Measurements from ENCODE around the gene FTO. TPM values are rescaled to one million over a fixed set of nuclear protein-coding genes. Genes with fewer than 3 reads are reported as not detected.
A peak's percentile ranks its signal among the peaks of the same experiment; 100 is the strongest.
"Not testable (repeated sequence)": the region's sequence is repeated elsewhere in the genome, so short reads cannot be mapped to it uniquely, and the experiment has no call there.

The FTO gene
- polyA plus RNA-seq = 100 to 1,000 TPM in 1 of 3 donors, 10 to 100 TPM in 2; 61.3 to 106 (median 65.1) TPM

DNA sequence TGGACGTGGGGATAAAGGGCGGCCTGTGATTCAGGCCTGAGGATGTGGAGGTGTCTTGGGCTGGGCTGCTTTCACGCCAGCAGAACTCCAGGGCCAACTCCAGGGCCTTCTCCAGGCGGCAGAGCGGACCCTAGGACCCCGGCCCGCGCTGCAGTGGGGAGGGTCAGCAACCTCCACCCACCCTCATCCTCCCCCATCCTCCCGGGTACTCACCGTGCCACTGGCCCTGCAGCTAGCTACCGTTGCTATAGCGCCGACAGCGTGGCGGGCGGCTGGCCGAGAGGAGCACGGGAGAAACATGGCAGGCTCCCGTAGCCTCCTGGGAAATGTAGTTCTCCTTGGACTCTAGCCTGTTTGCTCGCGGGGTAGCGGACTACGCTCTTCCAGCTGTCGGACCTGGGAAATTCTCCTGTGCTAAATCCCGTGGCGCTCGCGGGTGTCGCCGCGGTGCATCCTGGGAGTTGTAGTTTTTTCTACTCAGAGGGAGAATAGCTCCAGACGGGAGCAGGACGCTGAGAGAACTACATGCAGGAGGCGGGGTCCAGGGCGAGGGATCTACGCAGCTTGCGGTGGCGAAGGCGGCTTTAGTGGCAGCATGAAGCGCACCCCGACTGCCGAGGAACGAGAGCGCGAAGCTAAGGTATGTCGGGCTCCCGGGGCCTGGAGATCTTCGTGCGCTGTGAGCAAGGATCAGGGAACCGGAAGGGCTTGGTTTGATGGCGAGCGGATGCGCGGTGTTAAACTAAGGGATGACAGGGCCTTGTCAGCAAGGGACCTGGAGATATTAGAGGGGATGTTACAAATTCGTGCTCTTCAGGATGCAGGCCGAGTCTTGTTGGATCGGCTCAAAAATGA, at the start of gene FTO, which contains the start of gene RPGRIP1L:
Gene FTO (plus strand): TSS at position 567 of the 855 bp plus-strand sequence.
Gene RPGRIP1L (minus strand): TSS at position 270 of the 855 bp plus-strand sequence. CDS start 3,136 bp downstream, outside the sequence.
- DNase-seq = peak; percentile 89 to 92 (median 91)
- peak within 1 kb of the TSS; percentile 92 to 100 (median 95) for H3K4me3 Mint-ChIP-seq

DNA sequence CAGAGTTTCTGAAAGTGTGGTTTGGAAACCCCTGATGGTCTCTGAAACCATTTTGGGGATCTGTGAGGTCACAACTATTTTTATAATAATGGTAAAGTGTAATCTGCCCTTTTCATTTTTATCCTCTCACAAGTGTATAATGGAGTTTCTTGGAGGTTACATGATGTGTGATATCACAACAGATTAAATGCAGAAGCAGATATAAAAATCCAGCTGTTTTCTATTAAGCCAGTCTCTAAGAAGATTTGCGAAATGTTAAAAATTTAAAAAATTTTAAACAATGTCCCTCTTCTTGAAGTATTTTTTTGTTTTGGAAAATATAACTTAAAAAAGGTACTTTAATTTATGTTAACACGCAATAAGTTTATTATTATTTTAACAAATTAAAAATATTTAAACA, 49.0 kb upstream of the FTO start:
- Mint-ChIP-seq H3K27ac (no peak overlapping the region), H3K36me3 (peaks cover 12 to 17% (median 12%) of the 10 kb centered on the region in 3 donors), H3K27me3 (ENCODE audit: low read depth in 3 of 3) (peaks cover 0 to 2% (median 0%) of the 10 kb centered on the region in 3 donors), H3K4me3 (no peak overlapping the region), H3K4me1 (no peaks in the 10 kb centered on the region), H3K9me3 (no peaks in the 10 kb centered on the region)
- DNase-seq = no peak

More for the DNA sequence above, at the start of gene FTO, which contains the start of gene RPGRIP1L:
- Mint-ChIP-seq H3K36me3 (peaks cover 0 to 2% (median 0%) of the 10 kb centered on the region in 3 donors), H3K27ac (peak within 1 kb of the TSS; percentile 89 to 97 (median 92)), H3K27me3 (ENCODE audit: low read depth in 3 of 3) (peaks cover 0 to 5% (median 0%) of the 10 kb centered on the region in 3 donors), H3K4me1 (peaks cover 20 to 29% of the 10 kb centered on the region in 2 donors), H3K9me3 (peaks cover 0 to 3% (median 0%) of the 10 kb centered on the region in 6 donors)

- Mint-ChIP-seq H3K36me3 (peaks cover 0 to 3% (median 0%) of the 10 kb centered on the region in 3 donors), H3K9me3 (no peaks in the 10 kb centered on the region), H3K4me3 (no peak overlapping the region)
These were observed 41.9 kb upstream of the FTO start for GRCh38 chr16:53662072-53662471.

GRCh38 chr16:53664724-53665345, 39.1 kb upstream of the FTO start:
- no peak for DNase-seq
- Mint-ChIP-seq H3K27ac (no peak overlapping the region), H3K4me1 (no peaks in the 10 kb centered on the region), H3K9me3 (no peaks in the 10 kb centered on the region), H3K4me3 (no peak overlapping the region), H3K27me3 (ENCODE audit: low read depth in 3 of 3) (no peaks in the 10 kb centered on the region), H3K36me3 (no peaks in the 10 kb centered on the region)

More at GRCh38 chr16:53662072-53662471, 41.9 kb upstream of the FTO start:
- H3K27me3 Mint-ChIP-seq (ENCODE audit: low read depth in 3 of 3) = no peaks in the 10 kb centered on the region
- no peak overlapping the region for H3K27ac Mint-ChIP-seq
- no peak for DNase-seq
- no peaks in the 10 kb centered on the region for H3K4me1 Mint-ChIP-seq

DNA sequence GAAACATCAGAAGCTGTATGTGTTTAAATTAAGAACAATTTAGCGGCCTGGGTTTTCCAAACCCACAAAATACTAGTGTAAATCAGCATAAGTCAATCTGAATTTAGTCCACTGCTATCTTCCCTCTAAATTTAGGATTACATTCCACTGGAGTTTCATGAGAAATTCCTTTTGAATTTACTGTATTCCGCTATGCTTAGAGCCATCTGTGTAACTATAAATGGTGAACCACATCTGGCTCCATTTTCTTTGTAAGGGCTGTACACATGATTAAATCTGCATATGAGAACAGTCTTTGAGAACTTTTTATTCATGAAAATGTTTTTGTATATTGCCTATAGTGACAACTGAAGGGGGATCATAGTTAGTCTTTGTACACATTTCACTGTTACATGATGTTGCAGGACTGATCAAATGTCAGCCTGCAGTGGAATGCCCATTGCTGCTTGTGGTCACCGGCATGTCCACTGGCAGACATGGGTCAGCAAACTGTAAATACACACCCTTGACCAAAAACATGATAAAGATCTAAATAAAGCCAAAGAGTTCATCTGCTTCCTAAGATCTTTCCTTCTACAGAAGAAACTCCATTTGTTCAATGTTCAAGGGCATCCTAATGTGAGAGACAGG, 37.1 kb upstream of the FTO start:
- Mint-ChIP-seq H3K27me3 (ENCODE audit: low read depth in 3 of 3) (no peaks in the 10 kb centered on the region), H3K4me3 (no peak overlapping the region), H3K36me3 (no peaks in the 10 kb centered on the region), H3K27ac (no peak overlapping the region), H3K4me1 (no peaks in the 10 kb centered on the region), H3K9me3 (no peaks in the 10 kb centered on the region)
- no peak for DNase-seq

- H3K4me1 Mint-ChIP-seq = no peaks in the 10 kb centered on the region
- H3K9me3 Mint-ChIP-seq = no peaks in the 10 kb centered on the region
- H3K27me3 Mint-ChIP-seq (ENCODE audit: low read depth in 3 of 3) = no peaks in the 10 kb centered on the region
- no peak overlapping the region for H3K4me3 Mint-ChIP-seq
- H3K36me3 Mint-ChIP-seq = peaks cover 0 to 4% (median 0%) of the 10 kb centered on the region in 3 donors
- H3K27ac Mint-ChIP-seq = no peak overlapping the region
- no peak for DNase-seq
These were observed 35.1 kb upstream of the FTO start for GRCh38 chr16:53668869-53669268.

DNA sequence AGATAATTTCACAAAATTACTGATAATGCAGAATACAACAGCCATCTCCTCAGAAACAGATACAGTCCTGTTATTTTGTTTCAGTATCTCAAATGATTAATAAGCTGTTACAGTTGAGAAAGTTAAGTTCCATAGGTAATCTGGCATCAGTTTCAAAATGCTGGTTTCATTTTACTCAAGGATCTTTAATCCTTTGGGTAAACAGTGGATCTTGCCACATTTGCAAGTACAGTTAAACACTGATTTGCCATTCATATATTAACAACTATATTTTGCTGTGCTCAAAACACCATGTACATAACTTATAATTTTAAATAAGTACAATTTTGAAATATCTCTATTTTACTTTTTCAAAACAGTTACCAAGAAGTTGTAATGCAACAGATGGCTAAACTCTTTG, 31.5 kb upstream of the FTO start:
- no peaks in the 10 kb centered on the region for H3K9me3 Mint-ChIP-seq
- no peaks in the 10 kb centered on the region for H3K27me3 Mint-ChIP-seq (ENCODE audit: low read depth in 3 of 3)
- no peaks in the 10 kb centered on the region for H3K4me1 Mint-ChIP-seq
- DNase-seq = no peak
- H3K27ac Mint-ChIP-seq = no peak overlapping the region
- no peak overlapping the region for H3K4me3 Mint-ChIP-seq
- peaks cover 0 to 4% (median 2%) of the 10 kb centered on the region in 3 donors for H3K36me3 Mint-ChIP-seq

DNA sequence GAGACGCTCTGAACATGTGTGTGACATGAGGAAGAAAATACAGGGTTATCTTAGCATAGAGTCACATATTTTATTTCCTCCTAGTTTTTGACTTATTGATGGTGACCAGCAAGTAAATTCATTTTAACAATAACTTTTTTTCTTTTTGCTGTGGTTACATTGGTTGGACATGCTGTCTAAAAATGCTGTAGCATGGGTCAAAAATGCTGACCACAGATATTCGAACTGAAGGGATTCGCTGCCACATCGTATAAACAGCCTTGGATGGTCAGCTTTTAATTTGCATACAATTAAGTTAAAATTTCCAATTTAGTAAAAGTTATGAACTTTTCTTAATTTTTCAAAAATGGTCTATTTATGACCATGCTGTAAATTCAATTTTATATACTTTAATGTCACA, 30.8 kb upstream of the FTO start:
- H3K4me3 Mint-ChIP-seq = no peak overlapping the region
- peaks cover 0 to 5% (median 4%) of the 10 kb centered on the region in 3 donors for H3K36me3 Mint-ChIP-seq
- no peak overlapping the region for H3K27ac Mint-ChIP-seq
- no peaks in the 10 kb centered on the region for H3K4me1 Mint-ChIP-seq
- H3K27me3 Mint-ChIP-seq (ENCODE audit: low read depth in 3 of 3) = no peaks in the 10 kb centered on the region
- H3K9me3 Mint-ChIP-seq = no peaks in the 10 kb centered on the region
- no peak for DNase-seq

- no peak for DNase-seq
- Mint-ChIP-seq H3K9me3 (no peaks in the 10 kb centered on the region), H3K36me3 (peaks cover 4 to 9% (median 7%) of the 10 kb centered on the region in 3 donors), H3K27me3 (ENCODE audit: low read depth in 3 of 3) (no peaks in the 10 kb centered on the region), H3K4me3 (no peak overlapping the region), H3K27ac (no peak overlapping the region), H3K4me1 (no peaks in the 10 kb centered on the region)
These were observed 25.8 kb upstream of the FTO start for GRCh38 chr16:53678155-53678554.

DNA sequence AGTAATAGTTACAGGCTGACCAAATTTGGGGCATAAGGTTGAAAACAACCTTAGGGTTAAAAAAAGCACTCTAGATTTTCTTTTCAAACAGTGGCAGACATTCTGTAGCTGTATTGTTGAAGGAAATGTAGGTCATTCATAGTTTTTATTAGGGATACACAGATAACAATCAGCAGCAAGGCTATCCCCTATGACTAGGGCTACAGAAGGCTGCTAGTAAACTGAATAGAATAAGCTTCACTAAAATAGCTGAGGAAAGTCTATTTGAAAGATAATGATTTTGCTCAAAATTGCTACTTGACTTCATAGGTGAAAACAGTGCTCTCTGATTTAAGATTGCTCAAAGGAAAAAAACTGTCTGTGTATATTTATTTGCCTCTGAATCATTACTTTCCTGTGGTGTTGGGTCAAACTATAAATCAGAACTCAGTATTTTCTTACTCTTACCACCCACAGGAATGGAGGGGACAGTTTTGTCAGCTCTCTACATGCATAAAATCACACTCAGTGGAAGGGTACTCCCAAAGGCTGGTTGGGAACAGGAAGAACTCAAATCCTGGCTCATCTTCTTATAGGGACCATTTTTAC, 25.1 kb upstream of the FTO start:
- Mint-ChIP-seq H3K36me3 (peaks cover 11 to 15% (median 14%) of the 10 kb centered on the region in 3 donors), H3K27ac (no peak overlapping the region), H3K4me1 (no peaks in the 10 kb centered on the region), H3K4me3 (no peak overlapping the region), H3K27me3 (ENCODE audit: low read depth in 3 of 3) (no peaks in the 10 kb centered on the region), H3K9me3 (no peaks in the 10 kb centered on the region)
- DNase-seq = no peak

- no peak for DNase-seq
- Mint-ChIP-seq H3K4me1 (no peaks in the 10 kb centered on the region), H3K27ac (no peak overlapping the region), H3K27me3 (ENCODE audit: low read depth in 3 of 3) (no peaks in the 10 kb centered on the region), H3K4me3 (no peak overlapping the region), H3K36me3 (peaks cover 11 to 23% (median 22%) of the 10 kb centered on the region in 3 donors), H3K9me3 (no peaks in the 10 kb centered on the region)
These were observed 23.2 kb upstream of the FTO start for GRCh38 chr16:53680756-53681155.

DNA sequence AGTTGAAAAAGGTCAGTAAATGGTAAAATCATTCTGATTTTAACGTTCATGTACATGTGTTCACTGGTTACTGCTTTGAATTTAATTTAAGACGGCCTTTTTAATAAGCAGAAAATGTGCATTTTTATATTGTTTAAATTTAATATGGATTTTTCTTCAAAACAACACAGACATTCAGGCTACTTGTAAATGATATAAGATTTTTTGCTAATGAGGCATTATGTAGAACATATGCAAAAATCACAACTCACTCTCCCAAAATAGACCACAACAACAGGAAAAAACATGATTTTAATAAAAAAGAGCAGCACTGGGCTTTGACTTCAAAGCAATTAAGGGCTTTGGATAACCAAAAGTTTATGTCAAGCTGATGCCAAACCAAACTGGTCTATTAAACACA, 22.6 kb upstream of the FTO start:
- H3K4me1 Mint-ChIP-seq = no peaks in the 10 kb centered on the region
- no peak for DNase-seq
- H3K9me3 Mint-ChIP-seq = no peaks in the 10 kb centered on the region
- no peak overlapping the region for H3K4me3 Mint-ChIP-seq
- H3K27me3 Mint-ChIP-seq (ENCODE audit: low read depth in 3 of 3) = no peaks in the 10 kb centered on the region
- H3K36me3 Mint-ChIP-seq = peaks cover 11 to 28% (median 22%) of the 10 kb centered on the region in 3 donors
- H3K27ac Mint-ChIP-seq = no peak overlapping the region

DNA sequence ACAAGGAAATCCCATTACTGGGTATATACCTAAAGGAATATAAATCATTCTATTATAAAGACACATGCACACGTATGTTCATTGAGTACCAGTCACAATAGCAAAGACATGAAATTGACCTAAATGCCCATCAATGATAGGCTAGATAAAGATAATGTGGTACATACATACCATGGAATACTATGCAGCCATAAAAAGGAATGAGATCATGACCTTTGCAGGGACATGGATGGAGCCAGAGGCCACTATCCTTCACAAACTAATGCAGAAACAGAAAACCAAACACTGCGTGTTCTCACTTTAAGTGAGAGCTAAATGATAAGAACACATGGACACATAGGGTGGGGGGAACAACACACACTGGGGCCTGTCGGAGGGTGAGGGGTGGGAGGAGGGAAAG, 18.6 kb upstream of the FTO start:
- H3K27ac Mint-ChIP-seq; H3K4me1 Mint-ChIP-seq; H3K27me3 Mint-ChIP-seq (ENCODE audit: low read depth in 3 of 3); H3K4me3 Mint-ChIP-seq; H3K9me3 Mint-ChIP-seq; DNase-seq: not testable (repeated sequence)
- H3K36me3 Mint-ChIP-seq = peaks cover 11 to 26% (median 17%) of the 10 kb centered on the region in 3 donors

Data from immature natural killer cell (primary cell).